Thyroid gland (tissue), 4 donors: ENCODE data around the gene ZBTB40. TPM values are rescaled to one million over a fixed set of nuclear protein-coding genes. Genes with fewer than 3 reads are reported as not detected.

Experiments
- DNase-seq, 2 donors: peaks; one replicate each; pipeline ENCODE4 v3.0.0-alpha.2; 2019
- H3K27ac ChIP-seq, 3 donors: fragments of 200-600 bp; sonication (generic); 1 replicate in 2 of 3; 2 replicates in 1 of 3; pipeline ENCODE4 v1.5.1; 2016 to 2019; ENCODE audit warnings: mild to moderate bottlenecking in 1 of 3, moderate library complexity in 1 of 3
- H3K27me3 ChIP-seq: fragments of 200-600 bp; sonication (generic); one replicate; pipeline ENCODE4 v1.5.1; 2019
- H3K36me3 ChIP-seq, 2 donors: fragments of 200-600 bp; sonication (generic); one replicate each; pipeline ENCODE4 v1.5.1; 2016 to 2019
- H3K4me1 ChIP-seq, 2 donors: fragments of 200-600 bp; sonication (generic); one replicate each; pipeline ENCODE4 v1.5.1; 2017 to 2019
- H3K4me3 ChIP-seq, 3 donors: fragments of 200-600 bp; sonication (generic); replicated peaks in 1 of 3; 1 replicate in 2 of 3; 2 replicates in 1 of 3; pipeline ENCODE4 v1.5.1; 2016; ENCODE audit warnings: mild to moderate bottlenecking in 1 of 3
- H3K9me3 ChIP-seq: fragments of 200-600 bp; sonication (generic); one replicate; pipeline ENCODE4 v1.5.1; 2017
- POLR2A ChIP-seq, 2 donors: fragments of 450-650 bp; IDR thresholded peaks; one replicate each; pipeline ENCODE4 v1.6.1; 2017; ENCODE audit warnings: antibody characterized with exemption in 2 of 2, mild to moderate bottlenecking in 2 of 2, moderate library complexity in 1 of 2
- WGBS, 2 donors: methylation state at CpG; one replicate each; pipeline ENCODE4 v1.1.5; 2017; 5-methylcytosine and 5-hydroxymethylcytosine counted together
- intact Hi-C: fragments of 100-400 bp; cut with DNase I; formaldehyde crosslinking; loops from one replicate; pipeline ENCODE4 v1.15.1; 2023
- total RNA-seq, 4 donors: library from RNA; depleted of rRNA; stranded (reverse); fragments of >200 nt; gene quantifications; one replicate each; pipeline ENCODE4 v1.2.3, GENCODE V29; 2016
- TF ChIP-seq, protein P1 (sequence below), 6 experiments: fragments of 200-600 bp in 3 of 6; fragments of 450-650 bp in 3 of 6; sonication (generic) in 3 of 6; IDR thresholded peaks; one replicate each; pipeline ENCODE4 v1.5.1; 2016 to 2019; ENCODE audit warnings: antibody characterized with exemption in 6 of 6, mild to moderate bottlenecking in 2 of 6, inconsistent platforms in 1 of 6, moderate library complexity in 1 of 6

Gene ZBTB40
- total RNA-seq, 4 donors from 2014 or later: 18.7 to 30.1 (median 23.8) TPM

DNA sequence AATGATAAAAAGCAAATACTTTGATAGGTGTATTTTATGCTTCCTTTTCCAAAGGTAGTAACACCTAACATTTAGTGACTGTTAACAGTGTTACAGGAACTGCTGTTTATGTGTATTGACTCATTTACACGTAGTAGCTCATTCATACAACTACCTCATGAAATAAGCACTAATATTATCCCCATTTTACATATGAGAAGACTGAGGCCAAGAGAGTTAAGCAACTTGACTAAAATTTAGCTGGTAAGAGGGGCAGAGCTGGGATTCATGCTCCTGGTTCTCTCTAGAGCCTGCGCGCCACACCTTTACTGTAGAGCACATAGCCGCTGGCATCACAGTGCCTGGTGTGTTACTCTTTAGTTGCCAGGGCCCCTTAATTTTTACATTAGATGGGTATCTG lies 11.3 kb downstream of the ZBTB40 start:
- no peaks in the 10 kb centered on the region for H3K27me3 ChIP-seq
- H3K4me1 ChIP-seq: no peaks in the 10 kb centered on the region
- intact Hi-C loops: loop anchor here (10.0 kb wide), 1 partner anchor 52 kb away; no protein-coding TSS in a partner anchor
- WGBS, 2 donors: 97 to 98% methylated on average over 4 of the region's 4 CpGs
- H3K27ac ChIP-seq: no peak overlapping the region
- H3K9me3 ChIP-seq: no peaks in the 10 kb centered on the region
- no peak for TF ChIP-seq POLR2A (IDR thresholded peaks at IDR 0.05)
- TF ChIP-seq, protein P1, sequence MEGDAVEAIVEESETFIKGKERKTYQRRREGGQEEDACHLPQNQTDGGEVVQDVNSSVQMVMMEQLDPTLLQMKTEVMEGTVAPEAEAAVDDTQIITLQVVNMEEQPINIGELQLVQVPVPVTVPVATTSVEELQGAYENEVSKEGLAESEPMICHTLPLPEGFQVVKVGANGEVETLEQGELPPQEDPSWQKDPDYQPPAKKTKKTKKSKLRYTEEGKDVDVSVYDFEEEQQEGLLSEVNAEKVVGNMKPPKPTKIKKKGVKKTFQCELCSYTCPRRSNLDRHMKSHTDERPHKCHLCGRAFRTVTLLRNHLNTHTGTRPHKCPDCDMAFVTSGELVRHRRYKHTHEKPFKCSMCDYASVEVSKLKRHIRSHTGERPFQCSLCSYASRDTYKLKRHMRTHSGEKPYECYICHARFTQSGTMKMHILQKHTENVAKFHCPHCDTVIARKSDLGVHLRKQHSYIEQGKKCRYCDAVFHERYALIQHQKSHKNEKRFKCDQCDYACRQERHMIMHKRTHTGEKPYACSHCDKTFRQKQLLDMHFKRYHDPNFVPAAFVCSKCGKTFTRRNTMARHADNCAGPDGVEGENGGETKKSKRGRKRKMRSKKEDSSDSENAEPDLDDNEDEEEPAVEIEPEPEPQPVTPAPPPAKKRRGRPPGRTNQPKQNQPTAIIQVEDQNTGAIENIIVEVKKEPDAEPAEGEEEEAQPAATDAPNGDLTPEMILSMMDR (IDR thresholded peaks at IDR 0.05): no peak
- no peak for DNase-seq
- no peaks in the 10 kb centered on the region for H3K36me3 ChIP-seq
- no peak overlapping the region for H3K4me3 ChIP-seq

DNA sequence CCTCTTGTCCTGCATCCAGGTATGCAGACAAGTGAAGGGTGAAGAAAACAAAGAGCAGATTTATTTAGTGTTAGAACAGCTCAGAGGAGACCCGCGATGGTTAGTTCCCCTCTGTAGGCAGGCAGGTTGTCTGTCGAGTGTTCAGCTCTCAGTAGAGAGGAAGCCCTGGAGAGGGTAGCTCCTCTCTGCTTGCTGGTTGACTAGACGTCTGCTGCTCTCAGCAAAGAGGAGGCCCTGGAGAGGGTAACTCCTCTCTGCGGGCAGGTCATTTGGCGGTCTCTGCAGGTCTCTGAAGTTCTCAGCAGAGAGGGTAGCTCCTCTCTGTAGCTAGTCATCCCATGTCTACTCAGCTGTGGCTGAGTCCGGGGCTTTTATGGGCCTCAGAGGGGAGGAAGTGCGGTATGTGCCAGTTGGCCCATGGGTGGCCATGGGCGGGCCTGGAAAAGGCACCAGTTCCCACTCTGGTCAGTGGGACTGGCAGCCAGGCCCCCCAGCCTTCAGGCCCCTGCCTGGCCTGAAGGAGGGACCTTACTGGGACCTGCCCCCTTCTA lies 13.4 kb downstream of the ZBTB40 start:
- DNase-seq: no peak
- 83 to 91% methylated on average over 7 of the region's 9 CpGs for WGBS, 2 donors
- TF ChIP-seq, protein P1 (IDR thresholded peaks at IDR 0.05): no peak
- no peak for TF ChIP-seq POLR2A (IDR thresholded peaks at IDR 0.05)
- H3K4me3 ChIP-seq: no peak overlapping the region
- intact Hi-C loops: loop anchor here (10.0 kb wide), 1 partner anchor 50 kb away; no protein-coding TSS in a partner anchor
- no peak overlapping the region for H3K27ac ChIP-seq
- H3K9me3 ChIP-seq: no peaks in the 10 kb centered on the region
- no peaks in the 10 kb centered on the region for H3K27me3 ChIP-seq
- peaks cover 11 to 12% of the 10 kb centered on the region in 2 donors for H3K4me1 ChIP-seq
- no peaks in the 10 kb centered on the region for H3K36me3 ChIP-seq

DNA sequence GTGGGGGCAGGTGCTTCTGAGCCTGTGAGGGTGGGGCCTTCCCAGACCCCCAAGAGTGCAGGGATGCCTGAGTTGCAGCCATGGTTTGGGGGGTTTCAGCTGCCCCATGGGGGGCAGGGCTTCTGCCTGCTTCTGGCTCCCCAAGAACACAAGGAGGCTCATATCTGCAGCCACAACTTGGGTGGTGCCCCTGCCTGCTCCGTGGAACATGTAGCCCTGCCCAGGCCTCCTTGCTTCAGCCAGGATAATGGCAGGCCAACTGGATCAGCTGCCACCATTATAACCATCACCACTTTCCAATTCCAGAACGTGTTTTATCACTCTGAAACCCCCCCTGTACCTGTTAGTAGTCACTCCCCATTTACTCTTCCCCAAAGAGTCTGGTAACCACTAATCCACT lies 14.0 kb downstream of the ZBTB40 start:
- H3K27ac ChIP-seq: no peak overlapping the region
- H3K4me1 ChIP-seq: peaks cover 12 to 16% of the 10 kb centered on the region in 2 donors
- H3K27me3 ChIP-seq: no peaks in the 10 kb centered on the region
- H3K4me3 ChIP-seq: no peak overlapping the region
- no peak for TF ChIP-seq POLR2A (IDR thresholded peaks at IDR 0.05)
- TF ChIP-seq, protein P1 (IDR thresholded peaks at IDR 0.05): no peak
- intact Hi-C loops: loop anchor here (10.0 kb wide), 1 partner anchor 49 kb away; no protein-coding TSS in a partner anchor
- whole genome bisulfite sequencing, 2 donors: 92 to 93% methylated on average over 2 of the region's 2 CpGs
- no peaks in the 10 kb centered on the region for H3K36me3 ChIP-seq
- no peak for DNase-seq
- H3K9me3 ChIP-seq: no peaks in the 10 kb centered on the region

DNA sequence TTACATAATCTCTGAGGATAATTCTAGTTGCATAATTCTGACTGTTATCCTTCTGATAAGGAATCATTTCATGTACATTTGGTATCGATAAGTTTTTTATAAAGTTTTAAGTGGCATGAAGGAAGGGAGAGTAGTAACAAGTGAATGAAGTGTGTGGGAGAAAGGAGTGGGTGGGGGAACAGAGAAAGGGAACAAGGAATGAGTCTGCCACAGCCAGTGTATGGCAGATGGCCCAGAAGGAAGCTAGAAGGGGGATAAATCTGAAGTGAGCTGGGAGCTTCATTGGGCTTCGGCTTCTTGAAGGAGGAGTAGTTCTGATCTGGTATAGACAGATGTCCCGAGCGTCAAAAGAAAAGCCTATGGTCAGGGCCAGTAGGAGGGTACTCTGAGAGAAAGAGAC lies 18.6 kb downstream of the ZBTB40 start:
- 86 to 91% methylated on average over 4 of the region's 4 CpGs for WGBS, 2 donors
- Histone ChIP-seq H3K9me3 (no peaks in the 10 kb centered on the region), H3K4me1 (peaks cover 12 to 24% of the 10 kb centered on the region in 2 donors), H3K27ac (no peak overlapping the region), H3K4me3 (no peak overlapping the region), H3K27me3 (no peaks in the 10 kb centered on the region), H3K36me3 (no peaks in the 10 kb centered on the region)
- intact Hi-C loops: no loop called here
- DNase-seq: no peak
- TF ChIP-seq, protein P1 (IDR thresholded peaks at IDR 0.05): no peak
- TF ChIP-seq POLR2A (IDR thresholded peaks at IDR 0.05): no peak

DNA sequence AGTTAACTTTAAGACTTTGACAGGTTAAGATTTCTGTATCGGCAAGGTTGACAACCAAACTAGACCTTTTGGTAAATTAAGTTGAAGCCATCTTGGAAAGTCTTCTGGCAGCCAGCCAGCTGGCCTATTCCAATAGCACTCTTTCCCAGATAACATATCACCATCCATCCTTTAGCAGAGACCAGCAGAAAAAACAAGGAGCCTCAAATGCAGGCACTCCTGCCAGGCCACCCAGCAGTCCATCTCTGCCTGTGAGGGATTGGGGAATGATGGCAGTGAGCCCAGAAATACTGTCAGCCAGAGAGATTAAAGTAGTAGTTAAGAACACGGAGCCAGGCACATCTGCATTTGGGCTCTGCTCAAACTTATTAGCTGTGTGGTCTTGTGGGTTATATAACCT lies 19.4 kb downstream of the ZBTB40 start:
- no peak for TF ChIP-seq POLR2A (IDR thresholded peaks at IDR 0.05)
- TF ChIP-seq, protein P1 (IDR thresholded peaks at IDR 0.05): no peak
- intact Hi-C loops: no loop called here
- no peaks in the 10 kb centered on the region for H3K36me3 ChIP-seq
- H3K9me3 ChIP-seq: no peaks in the 10 kb centered on the region
- DNase-seq: peak; percentile 41 to 45
- H3K4me3 ChIP-seq: no peak overlapping the region
- no peak overlapping the region for H3K27ac ChIP-seq
- no peaks in the 10 kb centered on the region for H3K27me3 ChIP-seq
- WGBS, 2 donors: 60 to 61% methylated on average over 2 of the region's 2 CpGs
- peaks cover 12 to 24% of the 10 kb centered on the region in 2 donors for H3K4me1 ChIP-seq
